Measurements from ENCODE around the gene ZC2HC1C.

Gene ZC2HC1C, protein sequence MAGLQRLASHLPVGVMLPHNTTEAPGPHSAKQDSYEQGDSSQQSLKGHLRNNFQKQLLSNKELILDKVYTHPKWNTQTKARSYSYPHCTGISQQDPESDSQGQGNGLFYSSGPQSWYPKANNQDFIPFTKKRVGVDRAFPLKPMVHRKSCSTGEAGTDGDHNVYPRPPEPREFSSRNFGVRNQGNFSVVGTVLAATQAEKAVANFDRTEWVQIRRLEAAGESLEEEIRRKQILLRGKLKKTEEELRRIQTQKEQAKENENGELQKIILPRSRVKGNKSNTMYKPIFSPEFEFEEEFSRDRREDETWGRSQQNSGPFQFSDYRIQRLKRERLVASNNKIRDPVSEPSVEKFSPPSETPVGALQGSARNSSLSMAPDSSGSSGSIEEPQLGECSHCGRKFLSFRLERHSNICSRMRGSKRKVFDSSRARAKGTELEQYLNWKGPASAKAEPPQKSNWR

DNA sequence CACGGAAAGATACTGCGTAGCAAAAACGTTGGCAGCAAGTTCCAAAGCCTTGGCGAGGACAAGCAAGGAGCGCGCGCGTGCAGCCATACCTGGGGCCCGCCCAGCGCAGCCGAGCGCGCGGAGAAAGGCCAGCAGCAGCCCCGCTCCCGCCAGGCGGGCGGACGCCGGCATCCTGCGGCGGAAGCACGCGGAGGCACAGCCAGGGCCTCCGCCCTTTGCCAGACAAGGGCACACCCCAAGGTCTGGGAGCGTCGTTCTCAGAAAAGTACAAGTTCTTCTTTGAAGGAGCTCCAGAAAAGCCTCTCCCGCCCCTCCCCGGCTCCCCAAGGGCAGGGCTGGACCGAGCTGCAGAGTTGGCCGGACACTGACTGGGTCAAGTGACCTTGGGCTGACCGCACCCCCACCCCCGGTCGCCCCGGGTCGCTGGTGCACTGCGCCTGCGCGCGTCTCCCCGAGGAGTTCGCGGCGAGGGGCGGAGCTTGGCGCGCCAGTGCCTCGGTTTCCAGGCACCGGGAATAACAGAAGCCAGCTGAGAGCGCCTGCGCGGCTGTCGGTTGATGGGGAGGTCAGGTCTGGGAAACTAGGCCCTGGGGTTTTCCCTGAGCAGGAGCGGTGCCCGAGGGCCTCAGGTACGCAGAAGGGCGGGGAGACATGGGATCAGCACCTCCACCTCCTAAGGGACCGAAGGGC, at the start of gene ZC2HC1C:
Gene ZC2HC1C, plus strand, starts transcription at position 521 of the 690 bp plus-strand sequence. CDS start 933 bp downstream, outside the sequence.
- peak; percentile 56 for DNase-seq

DNA sequence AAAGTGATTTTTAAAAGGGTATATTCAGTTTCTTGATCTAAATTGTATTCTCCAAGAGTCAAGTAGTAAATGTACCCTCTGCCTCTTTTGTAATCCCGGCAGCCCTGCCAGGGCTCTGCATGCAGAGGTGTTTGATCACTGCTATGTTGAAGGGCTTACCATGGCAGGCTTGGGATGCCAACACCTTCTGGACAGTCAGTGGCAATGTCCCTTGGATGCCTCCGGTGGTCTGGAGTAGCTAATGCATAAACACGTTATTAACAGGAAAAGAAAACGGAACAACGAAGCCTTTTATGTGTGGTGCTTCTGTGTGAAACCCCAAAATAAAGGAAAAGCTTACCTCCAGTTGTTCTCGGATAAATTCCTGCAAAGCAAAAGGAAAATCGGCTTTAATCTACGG, 46.8 kb upstream of the ZC2HC1C start:
- no peak for DNase-seq

DNA sequence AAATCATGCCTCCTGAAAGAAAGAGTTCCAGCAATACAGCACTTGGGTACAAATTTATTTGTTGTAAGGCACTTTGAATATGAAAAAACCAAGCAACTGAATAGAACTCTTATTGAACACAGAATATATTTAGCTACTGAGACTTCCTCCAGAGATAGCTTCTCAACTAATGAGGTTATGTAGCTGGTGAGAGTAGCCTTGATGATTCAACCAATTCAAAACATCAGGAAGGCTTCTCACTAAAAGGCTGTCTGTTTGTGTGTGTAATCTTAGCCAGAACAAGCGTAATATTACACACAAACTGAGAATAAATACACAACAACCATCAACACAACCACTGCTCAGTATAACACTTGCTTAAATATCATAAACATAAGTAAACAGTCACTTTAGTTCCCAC, 46.3 kb upstream of the ZC2HC1C start:
- no peak for DNase-seq

DNA sequence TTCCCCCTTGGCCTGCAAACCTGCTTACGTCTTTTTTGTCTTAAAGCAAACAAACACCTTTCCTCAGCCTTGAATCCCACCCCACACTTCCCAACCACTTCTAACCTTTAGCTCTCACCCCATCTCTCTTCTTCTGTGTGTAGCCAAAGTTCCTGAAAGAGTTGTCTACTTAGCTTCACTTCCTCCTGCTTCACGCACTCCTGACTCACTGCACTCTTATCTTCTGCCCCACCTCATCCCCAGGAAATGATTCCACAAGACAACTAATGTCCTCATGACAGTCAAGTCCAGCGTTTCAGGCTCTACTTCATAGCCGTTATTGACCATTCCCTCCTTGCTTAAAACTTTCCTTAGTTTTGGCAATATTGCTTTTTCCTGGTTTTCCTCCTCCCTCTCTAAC, 44.4 kb upstream of the ZC2HC1C start:
- no peak for DNase-seq

DNA sequence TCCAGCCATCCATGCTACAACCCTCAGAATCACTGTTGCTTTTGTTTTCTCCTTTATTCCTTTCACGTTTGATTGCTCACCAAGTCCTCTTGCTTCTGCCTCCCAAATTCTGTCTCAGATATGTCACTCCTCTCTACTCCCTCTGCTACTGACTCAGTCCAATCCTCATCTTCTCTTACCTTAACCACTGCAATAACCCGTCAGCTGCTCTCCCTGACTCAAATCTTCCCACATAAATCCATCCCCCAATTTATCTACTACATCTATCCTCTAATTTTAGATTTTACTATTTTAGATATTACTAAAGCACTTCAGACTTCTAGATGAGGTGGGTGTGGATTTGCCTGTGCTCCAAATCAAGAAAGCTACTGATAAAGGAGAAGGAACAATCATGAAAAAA, 43.6 kb upstream of the ZC2HC1C start:
- DNase-seq: no peak

DNA sequence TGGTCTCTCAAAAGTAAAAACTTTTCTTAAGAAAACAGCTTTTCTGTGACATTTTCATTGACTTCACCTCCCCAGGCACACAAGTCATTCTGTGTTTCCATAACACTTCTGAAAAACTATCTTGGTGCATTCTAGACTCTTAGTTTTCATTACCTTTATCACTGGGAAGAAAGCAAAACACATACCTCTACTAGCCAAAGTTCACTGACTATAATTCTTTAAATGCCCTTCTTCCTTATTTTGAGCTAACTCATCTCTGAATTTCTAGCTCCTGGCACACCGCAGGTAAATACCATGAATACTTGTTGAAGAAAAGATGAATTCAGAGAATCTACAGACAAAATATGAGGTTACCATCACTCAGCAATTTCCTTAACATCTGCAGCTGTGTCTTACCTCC, 39.3 kb upstream of the ZC2HC1C start:
- DNase-seq: no peak

DNA sequence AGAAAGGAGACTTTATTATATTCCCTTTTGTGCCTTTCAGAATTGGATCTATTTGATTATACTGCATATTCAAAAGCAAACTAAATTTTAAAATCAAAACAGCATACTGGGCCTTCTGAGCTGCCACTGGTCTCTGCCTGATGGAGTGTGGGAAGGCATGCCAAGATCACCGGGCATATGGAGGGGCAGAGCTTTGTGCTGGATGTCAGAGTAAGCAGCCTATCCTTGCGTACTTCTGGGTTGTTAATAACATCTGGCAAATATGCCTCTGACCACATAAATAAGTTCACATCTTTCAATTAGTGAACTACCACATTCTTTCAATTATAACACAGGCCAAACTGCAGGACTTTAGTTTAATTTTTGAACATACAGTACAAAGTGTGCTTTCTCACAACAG, 36.5 kb upstream of the ZC2HC1C start:
- no peak for DNase-seq

DNA sequence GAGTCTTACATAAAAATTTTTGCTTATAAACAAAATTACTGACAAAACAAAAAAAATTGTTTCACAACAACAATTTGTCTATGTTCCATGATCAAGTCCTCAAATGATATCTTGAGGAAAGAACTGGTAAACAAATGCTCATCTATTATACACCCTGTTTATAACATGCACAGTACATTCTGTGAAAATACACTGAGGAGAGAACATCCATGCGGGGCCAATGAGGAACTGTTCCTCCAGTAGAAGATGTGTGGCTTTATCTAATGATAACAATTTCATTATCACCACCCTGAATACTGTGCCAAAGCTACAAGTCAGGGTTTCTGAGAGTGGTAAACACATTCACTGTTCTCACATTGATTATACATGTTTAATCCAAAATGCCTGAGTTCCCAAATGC, 28.9 kb upstream of the ZC2HC1C start:
- no peak for DNase-seq

DNA sequence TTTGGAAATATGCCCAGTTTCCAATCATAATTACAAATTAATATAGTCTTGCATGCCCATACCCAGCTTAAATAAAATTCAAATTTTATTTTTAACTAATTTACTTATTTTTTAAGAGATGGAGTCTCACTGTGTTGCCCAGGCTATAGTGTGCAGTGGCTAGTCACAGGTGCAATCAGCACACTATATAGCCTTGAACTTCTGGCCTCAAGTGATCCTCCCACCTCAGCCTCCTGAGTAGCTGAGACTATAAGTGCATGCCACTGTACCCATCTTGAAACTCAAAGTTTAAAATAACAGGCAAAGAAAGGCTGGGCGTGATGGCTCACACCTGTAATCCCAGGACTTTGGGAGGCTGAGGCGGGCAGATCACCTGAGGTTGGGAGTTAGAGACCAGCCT, 28.5 kb upstream of the ZC2HC1C start:
- DNase-seq: no peak

DNA sequence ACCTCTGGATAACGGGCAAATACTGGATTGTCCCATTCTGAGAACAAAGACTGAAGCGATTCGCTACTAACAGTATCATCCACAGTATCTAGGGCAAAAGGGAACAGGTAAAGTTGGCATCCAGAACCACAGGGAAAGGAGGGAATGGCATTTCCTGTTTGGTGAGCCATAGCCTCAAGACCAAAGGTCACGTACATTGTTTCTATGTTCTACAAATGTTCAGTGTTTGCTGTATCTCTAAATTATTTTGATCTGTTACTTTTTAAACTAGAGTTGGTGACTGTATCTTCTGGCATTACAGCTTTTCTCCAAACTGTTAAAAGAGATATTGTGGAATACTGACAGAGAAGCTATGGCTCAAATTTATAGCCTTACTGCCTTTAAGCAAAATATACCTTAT, 27.8 kb upstream of the ZC2HC1C start:
- DNase-seq: no peak

DNA sequence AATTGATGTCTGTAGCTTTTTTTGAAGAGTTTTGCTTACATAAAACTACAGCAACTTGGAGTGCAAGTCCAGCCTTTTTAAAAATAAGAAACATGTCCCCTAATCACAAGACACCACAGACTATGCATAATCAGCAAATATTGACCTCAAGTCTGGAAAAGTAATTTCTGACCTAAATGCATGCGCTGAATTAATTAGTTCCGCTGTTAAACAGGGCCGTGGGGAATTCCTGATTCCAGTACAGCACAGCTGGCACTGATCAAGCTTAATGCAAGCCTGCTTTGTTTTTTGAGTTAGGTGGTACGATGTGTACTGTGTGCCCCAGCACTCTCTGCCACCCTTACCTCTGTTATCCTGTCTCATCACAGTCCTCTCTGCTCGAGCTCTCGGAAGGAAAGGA, 27.4 kb upstream of the ZC2HC1C start:
- DNase-seq: no peak

DNA sequence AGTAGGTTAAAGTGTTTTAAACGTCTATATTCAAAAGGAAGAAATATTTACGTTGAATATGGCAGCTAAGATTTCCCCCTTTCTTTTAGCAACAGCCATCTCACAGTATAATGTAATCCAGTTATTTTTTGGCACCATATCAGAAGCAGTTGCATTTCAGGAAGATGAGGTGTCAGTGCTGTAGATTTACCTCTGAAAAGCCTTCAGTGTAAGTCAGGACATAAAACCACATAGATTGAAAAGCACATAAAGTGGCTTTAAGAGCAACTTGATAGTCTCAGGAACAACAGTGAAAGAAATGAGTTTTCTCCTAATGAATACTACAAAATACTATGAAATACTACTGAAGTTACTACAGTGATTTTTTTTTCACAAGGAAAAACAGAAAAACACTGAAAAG, 25.1 kb upstream of the ZC2HC1C start:
- no peak for DNase-seq

DNA sequence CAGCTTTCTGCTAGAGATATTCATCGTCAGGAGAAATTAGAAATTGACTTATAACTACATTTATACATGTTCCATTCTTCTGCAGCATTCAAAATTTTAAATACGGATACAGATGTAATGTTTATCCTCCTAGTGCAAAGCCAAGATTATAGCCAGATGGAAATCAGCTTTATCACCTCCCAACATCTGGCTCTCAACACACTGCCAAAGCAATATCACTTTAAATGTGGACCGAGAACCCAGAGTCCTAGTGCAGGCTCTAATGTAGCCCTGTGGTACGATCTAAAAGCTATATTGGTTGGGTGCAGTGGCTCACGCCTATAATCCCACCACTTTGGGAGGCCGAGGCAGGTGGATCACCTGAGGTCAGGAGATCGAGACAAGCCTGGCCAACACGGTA, 24.7 kb upstream of the ZC2HC1C start:
- DNase-seq: no peak

DNA sequence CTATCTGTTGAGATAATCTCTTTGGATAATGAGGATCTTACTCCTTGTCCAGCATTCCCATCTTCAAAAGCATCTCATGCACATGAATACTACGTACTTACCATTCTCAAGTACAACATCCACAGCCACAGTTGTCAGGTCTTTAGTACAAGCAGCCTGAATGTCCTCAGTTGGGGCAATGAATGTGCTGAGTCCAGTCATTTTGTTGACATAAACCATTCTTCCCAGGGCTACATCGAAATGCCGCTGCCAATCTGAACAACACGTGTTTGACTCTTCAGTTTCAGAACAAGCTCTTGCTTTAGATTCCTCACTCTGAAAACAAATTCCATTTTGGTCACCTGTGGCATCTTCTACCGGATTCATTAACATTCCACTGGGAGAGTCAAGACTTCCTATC, 23.2 kb upstream of the ZC2HC1C start:
- no peak for DNase-seq

DNA sequence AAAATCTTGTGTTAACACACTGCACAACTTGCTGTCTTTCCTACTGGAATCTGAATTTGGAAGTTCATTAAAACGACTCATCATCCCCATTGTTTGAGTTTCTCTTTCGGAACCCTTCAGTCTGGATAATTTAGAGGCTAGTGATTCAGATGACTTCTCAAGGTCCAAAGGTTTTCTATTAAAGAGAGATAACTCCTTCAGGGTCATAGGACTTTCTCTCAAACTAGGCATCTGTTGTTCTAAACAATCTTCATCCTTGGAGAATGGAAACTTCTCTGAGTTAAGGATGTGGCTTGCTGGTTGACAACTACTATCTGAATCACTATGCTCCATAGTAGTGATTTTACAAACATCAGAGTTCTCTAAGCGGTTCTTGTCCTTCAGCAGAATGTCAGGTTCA, 22.5 kb upstream of the ZC2HC1C start:
- DNase-seq: no peak

DNA sequence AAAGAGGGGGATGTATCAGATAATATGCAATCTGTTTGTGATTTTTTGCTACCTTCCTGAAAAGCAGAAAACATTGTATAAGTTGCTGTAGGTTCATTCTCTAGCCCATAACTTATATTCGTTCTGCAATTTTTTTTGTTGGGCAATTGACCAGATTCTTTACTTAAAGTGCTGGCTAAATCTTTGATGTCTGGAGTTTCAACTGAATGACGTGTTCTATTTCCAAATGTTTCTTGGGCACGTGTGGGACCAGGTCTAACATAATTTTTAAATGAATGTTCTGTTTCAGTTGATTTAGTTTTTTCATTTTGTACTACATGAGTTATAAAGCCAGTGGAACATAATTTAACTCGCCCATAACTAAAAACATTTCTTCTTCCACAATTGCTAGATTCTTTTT, 21.9 kb upstream of the ZC2HC1C start:
- DNase-seq: no peak

DNA sequence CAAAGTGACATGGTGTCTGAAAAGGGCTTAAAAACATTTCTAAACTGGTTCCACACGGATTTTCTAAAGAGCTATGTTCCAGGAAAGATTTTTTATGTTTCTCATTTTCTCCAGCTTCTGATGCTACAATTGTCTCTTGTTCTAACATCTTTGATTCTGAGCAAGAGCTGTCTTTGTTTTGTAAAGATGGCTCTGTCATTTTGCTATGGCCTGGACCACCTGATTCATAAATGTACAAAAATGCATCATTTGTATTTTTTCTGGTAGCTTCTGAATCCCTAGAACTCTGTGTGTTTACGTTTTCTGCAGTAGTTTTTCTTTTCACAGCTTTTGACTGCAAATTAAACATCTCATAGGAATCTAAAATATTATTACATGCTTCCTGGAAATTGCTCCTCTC, 21.3 kb upstream of the ZC2HC1C start:
- DNase-seq: no peak

DNA sequence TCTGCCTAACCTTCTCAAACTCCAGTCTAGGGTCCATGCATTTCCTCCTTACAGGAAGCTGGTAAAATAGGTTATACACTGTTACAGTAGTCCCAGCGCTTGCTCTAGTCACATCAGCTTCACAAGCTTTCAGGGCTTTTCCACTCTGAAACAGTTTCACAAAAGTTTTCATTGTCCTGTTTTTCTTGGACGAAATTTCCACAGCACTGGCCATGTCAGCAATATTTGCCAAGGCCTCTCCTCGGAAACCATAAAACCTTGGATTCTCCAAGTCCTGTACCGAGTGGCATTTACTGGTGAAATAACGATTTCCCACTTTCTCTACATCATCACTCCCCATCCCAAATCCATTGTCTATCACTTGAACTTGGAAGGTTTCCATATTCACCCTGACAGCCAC, 20.3 kb upstream of the ZC2HC1C start:
- no peak for DNase-seq

DNA sequence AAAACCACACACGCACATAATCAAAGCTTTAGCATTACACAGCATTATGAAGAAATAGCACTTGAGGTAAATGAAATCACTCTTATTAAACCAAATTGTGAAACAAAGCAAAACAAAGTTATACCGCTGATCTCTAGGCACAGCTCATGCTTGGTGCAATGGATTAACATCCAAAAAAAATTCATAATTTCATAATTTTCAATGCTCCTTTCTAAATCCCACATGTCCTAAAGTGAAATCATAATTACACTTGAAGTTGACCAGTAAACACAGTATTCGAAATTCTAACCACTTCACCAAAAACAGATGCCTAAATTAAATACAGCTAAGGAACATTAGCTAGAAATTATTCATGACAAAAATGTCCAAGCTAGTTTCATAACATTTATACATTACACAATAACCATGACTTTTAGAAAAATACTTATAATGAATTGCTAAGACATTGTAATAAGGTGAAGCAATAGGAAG, 19.7 kb upstream of the ZC2HC1C start:
- no peak for DNase-seq

DNA sequence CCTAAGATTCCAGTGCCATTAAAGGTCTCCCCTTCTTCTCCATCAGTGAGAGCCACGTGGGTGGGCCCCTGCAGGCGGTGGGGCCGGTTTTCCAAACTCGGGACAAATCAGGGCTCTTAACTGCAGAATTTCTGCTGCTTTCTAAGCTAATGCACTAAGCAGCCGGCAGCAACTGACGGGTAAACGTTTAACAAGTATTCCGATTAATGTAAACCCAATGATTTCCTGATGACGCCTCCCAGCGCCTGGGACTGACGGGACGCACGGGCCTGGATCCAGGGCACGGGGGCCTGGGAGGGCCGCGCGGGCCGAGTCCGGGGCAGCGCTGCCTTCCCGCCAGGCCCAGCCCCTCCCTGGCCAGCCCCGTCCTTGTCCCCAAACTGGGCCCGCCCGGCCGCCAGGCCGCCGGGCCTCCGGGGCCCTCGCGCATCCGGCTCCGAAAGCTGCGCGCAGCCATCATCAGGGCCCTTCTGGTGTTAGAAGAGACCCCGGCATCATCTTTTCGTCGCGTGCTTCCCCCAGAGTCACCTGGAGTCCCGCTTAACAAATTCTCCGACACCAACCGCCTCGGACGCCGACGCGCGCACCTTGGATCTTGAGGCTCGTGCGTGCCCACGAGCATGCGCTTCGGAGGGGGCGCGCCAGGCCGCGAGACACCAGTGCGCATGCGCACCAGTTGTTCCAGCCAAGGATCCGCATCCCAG, 18.4 kb upstream of the ZC2HC1C start, which contains the start of gene MLH3:
Gene MLH3, minus strand, starts transcription at position 616 of the 704 bp plus-strand sequence. CDS start 1,812 bp downstream, outside the sequence.
- peak; percentile 80 for DNase-seq

DNA sequence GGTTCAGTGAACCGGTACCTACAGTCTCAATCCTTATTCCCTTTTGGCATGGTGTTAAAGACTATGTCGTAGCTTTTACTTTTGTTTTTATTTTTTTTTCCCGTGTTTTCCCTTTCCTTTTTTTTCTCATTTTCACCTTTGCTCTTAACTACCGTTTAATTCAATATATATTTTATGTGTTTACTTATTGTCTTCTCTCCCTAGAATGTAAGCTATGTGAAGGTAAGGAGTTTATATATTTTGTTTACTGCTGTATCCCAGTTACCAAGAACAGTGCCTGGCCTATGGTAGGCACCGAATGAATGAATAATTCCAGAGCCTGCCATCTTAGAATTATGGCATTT, 17.9 kb upstream of the ZC2HC1C start:
- DNase-seq: no peak

DNA sequence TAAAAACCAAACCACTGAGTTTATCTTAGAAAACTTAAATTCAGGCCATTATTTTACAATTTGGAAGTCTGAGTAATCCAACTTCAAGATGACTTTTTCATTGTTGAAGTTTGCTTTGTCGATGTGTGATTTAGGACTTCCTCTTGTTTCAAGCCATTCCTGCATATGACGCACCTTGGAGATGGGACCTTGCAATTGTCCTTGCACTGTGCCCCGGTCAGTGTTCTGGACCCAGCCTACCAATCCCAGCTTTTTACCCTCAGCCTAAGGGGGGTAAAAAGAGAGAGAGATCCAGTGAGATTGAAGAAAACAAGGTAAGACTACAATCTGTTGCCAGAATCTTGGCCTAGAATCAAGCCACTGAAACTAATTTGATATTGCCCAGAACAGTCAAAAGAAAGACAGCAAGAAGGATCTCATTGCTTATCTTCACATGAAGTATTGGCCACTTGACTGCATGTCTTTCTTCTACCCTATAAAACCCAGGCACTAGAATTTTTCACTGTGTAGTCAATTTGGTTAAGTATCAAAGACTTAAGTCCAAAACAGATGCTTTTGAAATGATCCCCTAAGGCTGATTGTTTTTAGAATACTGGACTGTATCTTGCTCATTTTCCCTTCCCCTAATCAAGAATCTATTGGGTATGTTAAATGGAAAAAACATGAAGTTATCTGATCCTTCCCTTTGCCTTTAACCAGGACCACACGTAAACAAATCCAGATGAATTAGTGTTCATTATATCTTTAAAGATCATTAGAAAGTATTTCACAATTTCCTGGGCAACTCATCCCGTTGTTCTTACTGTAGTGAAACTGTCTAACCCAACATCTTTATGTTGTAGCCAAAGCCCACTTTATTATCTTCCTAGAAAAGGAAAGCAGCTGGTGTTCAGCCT, 15.8 kb upstream of the ZC2HC1C start:
- no peak for DNase-seq

DNA sequence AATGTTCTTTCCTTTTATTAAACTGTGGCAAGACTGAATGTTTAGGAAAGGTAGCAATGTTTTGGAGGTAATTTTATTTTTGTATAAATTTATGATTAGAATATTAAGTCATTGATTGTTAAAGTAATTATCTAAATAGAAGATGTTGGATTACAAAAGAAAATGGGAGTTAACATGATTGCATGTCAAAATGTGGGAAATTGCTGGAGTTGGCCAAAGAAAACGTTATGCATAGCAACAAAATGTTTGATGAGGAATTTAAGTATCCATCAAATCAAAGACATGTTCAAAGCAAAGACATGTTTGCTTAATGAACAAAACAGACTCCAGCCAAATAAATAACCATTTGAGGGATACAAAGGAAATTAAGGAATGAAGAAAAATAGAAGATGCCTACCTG, 15.0 kb upstream of the ZC2HC1C start:
- DNase-seq: no peak
